ENCODE measurements around the gene SLC13A5. TPM values are rescaled to one million over a fixed set of nuclear protein-coding genes. Genes with fewer than 3 reads are reported as not detected.
"Not testable (repeated sequence)": the region's sequence is repeated elsewhere in the genome, so short reads cannot be mapped to it uniquely, and the experiment has no call there.

Gene SLC13A5
- total RNA-seq, 1 donor from 2014 or later = not detected

GRCh38 chr17:6748617-6749016, 35.4 kb upstream of the SLC13A5 start:
- Mint-ChIP-seq H3K36me3 (ENCODE audit: unreplicated experiment) (no peaks in the 10 kb centered on the region), H3K4me1 (ENCODE audit: low read depth, unreplicated experiment) (no peaks in the 10 kb centered on the region), H3K27ac (ENCODE audit: unreplicated experiment) (no peak overlapping the region), H3K27me3 (ENCODE audit: unreplicated experiment) (no peaks in the 10 kb centered on the region), H3K9me3 (ENCODE audit: unreplicated experiment) (no peaks in the 10 kb centered on the region), H3K4me3 (ENCODE audit: unreplicated experiment) (no peak overlapping the region)
- DNase-seq = no peak
- TF ChIP-seq CTCF (IDR thresholded peaks at IDR 0.05; ENCODE audit: partially characterized antibody, unreplicated experiment) = no peak

- H3K9me3 Mint-ChIP-seq (ENCODE audit: unreplicated experiment); H3K27me3 Mint-ChIP-seq (ENCODE audit: unreplicated experiment); H3K36me3 Mint-ChIP-seq (ENCODE audit: unreplicated experiment); H3K4me3 Mint-ChIP-seq (ENCODE audit: unreplicated experiment); H3K4me1 Mint-ChIP-seq (ENCODE audit: low read depth, unreplicated experiment); DNase-seq; H3K27ac Mint-ChIP-seq (ENCODE audit: unreplicated experiment): not testable (repeated sequence)
Observed at GRCh38 chr17:6746665-6747064, 33.5 kb upstream of the SLC13A5 start.

- DNase-seq = no peak
- no peak overlapping the region for H3K4me3 Mint-ChIP-seq (ENCODE audit: unreplicated experiment)
- H3K36me3 Mint-ChIP-seq (ENCODE audit: unreplicated experiment) = no peaks in the 10 kb centered on the region
- peaks cover 8% of the 10 kb centered on the region for H3K27me3 Mint-ChIP-seq (ENCODE audit: unreplicated experiment)
- TF ChIP-seq CTCF (IDR thresholded peaks at IDR 0.05; ENCODE audit: partially characterized antibody, unreplicated experiment) = no peak
- no peaks in the 10 kb centered on the region for H3K4me1 Mint-ChIP-seq (ENCODE audit: low read depth, unreplicated experiment)
- no peak overlapping the region for H3K27ac Mint-ChIP-seq (ENCODE audit: unreplicated experiment)
- no peaks in the 10 kb centered on the region for H3K9me3 Mint-ChIP-seq (ENCODE audit: unreplicated experiment)
Observed at GRCh38 chr17:6729531-6729930, 16.4 kb upstream of the SLC13A5 start.

GRCh38 chr17:6724009-6724408, 10.8 kb upstream of the SLC13A5 start:
- H3K27ac Mint-ChIP-seq (ENCODE audit: unreplicated experiment) = no peak overlapping the region
- H3K4me1 Mint-ChIP-seq (ENCODE audit: low read depth, unreplicated experiment) = no peaks in the 10 kb centered on the region
- H3K4me3 Mint-ChIP-seq (ENCODE audit: unreplicated experiment) = no peak overlapping the region
- H3K9me3 Mint-ChIP-seq (ENCODE audit: unreplicated experiment) = no peaks in the 10 kb centered on the region
- H3K27me3 Mint-ChIP-seq (ENCODE audit: unreplicated experiment) = peaks cover 15% of the 10 kb centered on the region
- no peaks in the 10 kb centered on the region for H3K36me3 Mint-ChIP-seq (ENCODE audit: unreplicated experiment)
- no peak for TF ChIP-seq CTCF (IDR thresholded peaks at IDR 0.05; ENCODE audit: partially characterized antibody, unreplicated experiment)
- no peak for DNase-seq

- no peak for TF ChIP-seq CTCF (IDR thresholded peaks at IDR 0.05; ENCODE audit: partially characterized antibody, unreplicated experiment)
- Mint-ChIP-seq H3K4me1 (ENCODE audit: low read depth, unreplicated experiment) (no peaks in the 10 kb centered on the region), H3K36me3 (ENCODE audit: unreplicated experiment) (no peaks in the 10 kb centered on the region), H3K4me3 (ENCODE audit: unreplicated experiment) (no peak overlapping the region), H3K27me3 (ENCODE audit: unreplicated experiment) (peaks cover 15% of the 10 kb centered on the region), H3K27ac (ENCODE audit: unreplicated experiment) (no peak overlapping the region), H3K9me3 (ENCODE audit: unreplicated experiment) (no peaks in the 10 kb centered on the region)
- DNase-seq = no peak
Observed at GRCh38 chr17:6721744-6722143, 8.6 kb upstream of the SLC13A5 start.

GRCh38 chr17:6716736-6717135, 3.6 kb upstream of the SLC13A5 start:
- TF ChIP-seq CTCF (IDR thresholded peaks at IDR 0.05; ENCODE audit: partially characterized antibody, unreplicated experiment) = no peak
- Mint-ChIP-seq H3K27me3 (ENCODE audit: unreplicated experiment) (peaks cover 19% of the 10 kb centered on the region), H3K4me1 (ENCODE audit: low read depth, unreplicated experiment) (no peaks in the 10 kb centered on the region), H3K36me3 (ENCODE audit: unreplicated experiment) (no peaks in the 10 kb centered on the region), H3K27ac (ENCODE audit: unreplicated experiment) (no peak overlapping the region), H3K4me3 (ENCODE audit: unreplicated experiment) (no peak overlapping the region), H3K9me3 (ENCODE audit: unreplicated experiment) (peaks cover 5% of the 10 kb centered on the region)
- no peak for DNase-seq

Data from glutamatergic neuron (in vitro differentiated cells).